Activated T-cell treated with anti-CD3 and anti-CD28 coated beads, Interleukin-2, amount 50 U/mL, for 48 hours (primary cell): ENCODE data around the gene MINPP1.
"Not testable (repeated sequence)": the region's sequence is repeated elsewhere in the genome, so short reads cannot be mapped to it uniquely, and the experiment has no call there.

Experiments
- DNase-seq, 2 experiments: peaks; one replicate each; pipeline ENCODE4 v3.0.0-alpha.2; 2020

Gene MINPP1

GRCh38 chr10:87578160-87578841 is 73.6 kb downstream of the MINPP1 start:
- DNase-seq = no peak

- no peak for DNase-seq
Measured at GRCh38 chr10:87578842-87579401, 74.2 kb downstream of the MINPP1 start.

GRCh38 chr10:87579563-87579962 is 74.9 kb downstream of the MINPP1 start:
- DNase-seq = no peak

- no peak for DNase-seq
Measured at GRCh38 chr10:87580016-87580415, 75.3 kb downstream of the MINPP1 start.

GRCh38 chr10:87585565-87586514 is 81.1 kb downstream of the MINPP1 start:
- DNase-seq = no peak

GRCh38 chr10:87589645-87590051 is 85.0 kb downstream of the MINPP1 start:
- DNase-seq = no peak

GRCh38 chr10:87590705-87591588 is 86.3 kb downstream of the MINPP1 start:
- no peak for DNase-seq

GRCh38 chr10:87591589-87591886 is 86.8 kb downstream of the MINPP1 start:
- DNase-seq = no peak

- not testable (repeated sequence) for DNase-seq
Measured at GRCh38 chr10:87592920-87593319, 88.2 kb downstream of the MINPP1 start.

GRCh38 chr10:87593702-87594101 is 89.0 kb downstream of the MINPP1 start:
- no peak for DNase-seq

- no peak for DNase-seq
Measured at GRCh38 chr10:87594181-87594580, 89.5 kb downstream of the MINPP1 start.

- no peak for DNase-seq
Measured at GRCh38 chr10:87594864-87595263, 90.2 kb downstream of the MINPP1 start.

GRCh38 chr10:87596351-87596750 is 91.7 kb downstream of the MINPP1 start:
- DNase-seq = no peak

- no peak for DNase-seq
Measured at GRCh38 chr10:87598700-87599099, 94.0 kb downstream of the MINPP1 start.

- no peak for DNase-seq
Measured at GRCh38 chr10:87600581-87600980, 95.9 kb downstream of the MINPP1 start.
